GM18508 (cell line): Measurements from ENCODE around the gene ZBTB33.

Experiments used
- ATAC-seq: cut with Tn5 transposase; IDR thresholded peaks from one replicate; pipeline ENCODE4 v1.9.1; 2021; ENCODE audit warnings: moderate number of reproducible peaks; ENCODE audit not compliant: insufficient read depth, unreplicated experiment

Gene ZBTB33

DNA sequence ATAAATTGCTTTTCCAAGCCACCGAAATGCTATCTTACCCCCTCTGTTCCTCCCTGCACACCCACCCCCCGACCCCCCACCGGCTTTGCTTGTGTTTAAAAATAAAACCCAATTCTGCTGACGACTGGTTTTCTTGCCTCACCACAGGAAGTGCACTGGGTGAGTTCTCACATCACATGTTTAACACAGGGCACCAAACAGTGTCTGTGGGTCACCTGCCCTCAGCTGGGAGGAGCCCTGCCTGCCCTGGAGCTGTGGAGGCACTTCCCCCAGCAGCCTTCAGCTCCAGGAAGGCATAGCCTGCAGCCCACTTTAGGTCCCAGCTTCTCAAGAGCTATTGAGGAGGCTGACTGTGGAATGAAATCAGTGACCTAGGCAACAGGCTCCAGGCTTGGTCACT is 51.8 kb downstream of the ZBTB33 start:
- ATAC-seq, result peak; percentile 87

DNA sequence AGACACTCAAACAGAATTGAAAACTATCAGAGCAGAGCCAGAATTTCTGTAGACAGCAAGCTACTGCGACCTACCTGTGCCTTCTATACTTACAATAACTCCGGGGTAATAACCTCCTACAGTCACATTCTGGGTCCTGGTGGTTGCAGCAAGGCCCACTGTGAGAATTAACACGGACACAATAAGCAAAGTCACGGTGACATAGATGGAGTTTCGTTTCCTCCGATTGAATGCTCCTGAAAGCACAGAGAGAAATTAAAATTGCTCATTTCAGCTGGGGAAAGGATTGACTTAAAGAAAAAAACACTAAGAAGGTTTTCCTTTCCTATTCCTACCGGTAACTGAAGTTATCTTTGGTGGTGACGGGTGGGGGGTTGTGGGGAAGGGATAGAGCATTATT is 53.6 kb downstream of the ZBTB33 start:
- ATAC-seq, result no peak

DNA sequence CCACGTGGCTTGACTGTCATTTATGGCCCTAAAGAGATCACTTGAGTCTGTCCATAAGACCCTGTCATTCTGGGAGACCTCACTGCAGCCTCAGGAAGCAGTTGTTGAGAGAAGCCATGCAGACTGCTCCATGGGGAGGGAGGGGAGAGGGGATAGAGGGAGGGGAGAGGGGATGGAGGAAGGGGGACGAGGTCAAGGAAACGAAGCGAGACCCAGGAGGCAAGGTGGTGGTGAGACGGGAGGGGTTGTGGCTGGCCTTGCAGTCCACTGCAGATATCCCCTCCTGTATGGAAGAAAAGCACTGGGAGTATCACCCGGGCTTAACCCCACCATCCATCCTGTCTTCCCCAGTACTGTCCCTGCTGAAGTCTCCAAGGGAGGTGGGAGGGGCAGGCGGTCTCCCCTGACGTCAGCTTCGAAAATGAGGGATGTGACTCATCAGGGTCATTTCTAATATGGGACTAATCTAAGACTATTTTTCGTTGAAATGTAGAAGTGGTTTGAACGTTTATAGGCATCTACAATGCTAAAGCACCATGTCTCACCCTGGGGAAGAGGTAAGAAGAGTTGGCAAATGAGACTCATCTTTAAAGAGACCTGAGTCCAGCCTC is 55.0 kb downstream of the ZBTB33 start:
- ATAC-seq, result no peak

DNA sequence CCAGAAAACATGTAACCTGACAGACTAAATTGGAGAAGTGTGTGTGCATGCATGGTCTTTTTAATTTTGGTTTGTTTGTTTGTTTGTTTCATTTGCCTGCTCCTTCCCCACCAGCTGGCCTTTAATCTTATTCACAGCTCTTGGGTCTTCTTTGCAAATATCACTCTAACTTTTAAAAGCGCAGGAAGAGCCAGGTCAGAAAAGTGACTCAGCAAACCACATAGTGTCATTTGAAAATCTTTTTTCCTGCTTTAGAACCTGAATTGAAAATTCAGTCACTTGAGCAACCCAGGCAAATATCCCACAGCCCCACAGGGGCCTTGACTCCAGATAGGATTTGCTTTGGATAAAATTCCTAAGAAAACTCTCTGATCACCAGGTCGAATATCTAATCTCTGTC is 56.0 kb downstream of the ZBTB33 start:
- no peak for ATAC-seq
